Activated CD4-positive, alpha-beta memory T cell treated with anti-CD3 and anti-CD28 coated beads, Interleukin-2, amount 10 ng/mL, durations not matched to agents 7 days and 5 days (primary cell): ENCODE data around the gene ABHD14A. TPM values are rescaled to one million over a fixed set of nuclear protein-coding genes. Genes with fewer than 3 reads are reported as not detected.

Source experiments
- CTCF ChIA-PET: fragments of 350-600 bp; sonication (Branson Sonifier 250); formaldehyde crosslinking; loops from one replicate; lab custom pipeline; 2021; ENCODE audit warnings: antibody characterized with exemption, inconsistent platforms; lab: Charles Lee
- POLR2A ChIA-PET: fragments of 350-600 bp; sonication (Branson Sonifier 250); formaldehyde crosslinking; loops from one replicate; lab custom pipeline; 2021; ENCODE audit warnings: antibody characterized with exemption; lab: Charles Lee
- DNase-seq: peaks from one replicate; pipeline ENCODE4 v3.0.0-alpha.2; 2020
- H3K27ac Mint-ChIP-seq: one replicate; pipeline ENCODE4 v1.8.0; 2021; ENCODE audit warnings: mild to moderate bottlenecking, mixed read lengths
- H3K27me3 Mint-ChIP-seq: one replicate; pipeline ENCODE4 v1.8.0; 2021; ENCODE audit warnings: mixed read lengths
- H3K36me3 Mint-ChIP-seq: one replicate; pipeline ENCODE4 v1.8.0; 2021; ENCODE audit warnings: low read depth, mixed read lengths
- H3K4me1 Mint-ChIP-seq: one replicate; pipeline ENCODE4 v1.8.0; 2021; ENCODE audit warnings: mixed read lengths
- H3K4me3 Mint-ChIP-seq: one replicate; pipeline ENCODE4 v1.8.0; 2021; ENCODE audit warnings: mild to moderate bottlenecking, mixed read lengths
- H3K9me3 Mint-ChIP-seq: one replicate; pipeline ENCODE4 v1.8.0; 2021; ENCODE audit warnings: mixed read lengths
- total RNA-seq, 2 experiments: library from RNA; stranded (reverse); gene quantifications; one replicate each; pipeline ENCODE4 v1.2.3, GENCODE V29; 2021

Gene ABHD14A
- total RNA-seq, 2 experiments from 2014 or later, result 10.8 to 13.3 TPM

DNA sequence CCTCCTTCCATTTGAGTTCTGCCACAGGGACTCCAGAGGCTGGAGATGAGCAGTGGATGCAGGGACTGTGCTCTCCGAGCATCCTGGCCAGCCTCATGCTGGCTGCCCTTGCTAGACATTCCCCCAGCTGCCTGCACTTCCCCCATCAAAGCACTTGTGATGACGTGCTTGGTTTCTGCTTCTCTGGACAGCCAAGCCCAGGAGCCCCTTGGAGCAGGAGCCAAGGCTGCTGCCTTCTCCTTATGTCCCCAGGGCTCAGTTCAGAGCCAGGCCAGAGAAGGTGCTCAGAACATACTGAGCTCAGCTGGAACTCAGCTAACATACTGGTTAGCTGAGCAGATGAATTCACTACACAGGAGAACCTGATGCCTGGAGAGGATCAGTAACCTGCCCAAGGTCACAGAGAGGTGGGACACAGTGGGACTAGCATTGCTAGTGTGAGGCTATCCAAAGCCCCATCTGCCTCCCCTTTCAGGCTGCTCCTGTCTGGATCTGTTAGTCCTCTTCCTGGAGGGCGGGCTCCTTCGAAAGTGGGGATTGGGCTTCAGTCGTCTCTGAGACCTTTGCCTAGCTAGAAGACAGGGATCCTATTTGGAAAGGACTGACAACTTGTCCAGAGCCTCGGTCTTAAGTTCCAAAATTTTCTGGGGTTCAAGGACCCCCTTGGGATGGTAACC is 11.9 kb upstream of the ABHD14A start:
- POLR2A ChIA-PET, result interaction anchor here (1.1 kb wide), 1 partner anchor 11 kb away, joined by 3 read pairs; the partner anchor contains the start of gene ABHD14B
- no peak overlapping the region for H3K4me3 Mint-ChIP-seq
- peaks cover 3% of the 10 kb centered on the region for H3K36me3 Mint-ChIP-seq
- peaks cover 15% of the 10 kb centered on the region for H3K4me1 Mint-ChIP-seq
- H3K9me3 Mint-ChIP-seq, result no peaks in the 10 kb centered on the region
- no peak for DNase-seq
- CTCF ChIA-PET, result interaction anchor here (1.2 to 1.6 kb wide), 3 partner anchors 10 to 22 kb away, joined by 5 to 6 read pairs (median 5); partner anchors contain the start of genes ACY1 and RRP9
- H3K27ac Mint-ChIP-seq, result no peak overlapping the region
- H3K27me3 Mint-ChIP-seq, result peaks cover 13% of the 10 kb centered on the region

GRCh38 chr3:51963951-51964451 is 10.9 kb upstream of the ABHD14A start:
- H3K27me3 Mint-ChIP-seq, result peaks cover 13% of the 10 kb centered on the region
- no peaks in the 10 kb centered on the region for H3K36me3 Mint-ChIP-seq
- no peak for DNase-seq

DNA sequence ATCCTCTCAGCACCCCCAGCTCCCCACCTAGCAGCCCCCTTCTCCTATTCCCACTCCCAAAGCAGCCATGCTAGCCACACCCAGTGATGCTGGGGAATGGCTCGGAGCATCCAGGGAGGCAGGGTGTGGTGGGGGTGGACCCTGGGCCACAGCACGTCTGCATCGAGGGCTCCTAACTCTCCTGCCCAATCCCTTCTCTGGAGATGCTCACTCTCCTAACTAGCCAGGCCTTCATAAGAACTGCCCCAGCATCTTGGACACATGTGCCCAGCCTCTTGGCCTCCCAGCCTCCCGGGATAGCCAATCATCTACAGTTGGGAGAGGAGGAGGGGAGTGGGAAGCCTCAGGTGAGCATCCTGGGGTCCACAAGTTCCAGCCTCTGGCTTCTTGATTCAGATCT is 10.3 kb upstream of the ABHD14A start:
- DNase-seq, result no peak
- Mint-ChIP-seq H3K4me3 (no peak overlapping the region), H3K36me3 (no peaks in the 10 kb centered on the region), H3K4me1 (peaks cover 26% of the 10 kb centered on the region), H3K9me3 (no peaks in the 10 kb centered on the region), H3K27ac (no peak overlapping the region), H3K27me3 (peaks cover 13% of the 10 kb centered on the region)
- ChIA-PET POLR2A (interaction anchor here (0.9 to 2.0 kb wide), 4 partner anchors 9 to 91 kb away, joined by 3 to 8 read pairs (median 5); partner anchors contain the start of genes ABHD14A, ABHD14B, ACY1 and GPR62), CTCF (interaction anchor here (1.0 kb wide), 1 partner anchor 9 kb away, joined by 4 read pairs; the partner anchor contains the start of gene ABHD14B)

More at GRCh38 chr3:51963951-51964451, 10.9 kb upstream of the ABHD14A start:
- no peaks in the 10 kb centered on the region for H3K9me3 Mint-ChIP-seq
- H3K27ac Mint-ChIP-seq, result no peak overlapping the region
- ChIA-PET CTCF (interaction anchor here (1.0 to 1.6 kb wide), 3 partner anchors 10 to 23 kb away, joined by 4 to 5 read pairs (median 5); partner anchors contain the start of genes ABHD14B, ACY1 and RRP9), POLR2A (interaction anchor here (1.1 kb wide), 1 partner anchor 10 kb away, joined by 3 read pairs; the partner anchor contains the start of gene ABHD14B)
- peaks cover 24% of the 10 kb centered on the region for H3K4me1 Mint-ChIP-seq
- no peak overlapping the region for H3K4me3 Mint-ChIP-seq

GRCh38 chr3:51966016-51966415 is 8.8 kb upstream of the ABHD14A start:
- ChIA-PET POLR2A (interaction anchor here (0.7 to 2.0 kb wide), 4 partner anchors 8 to 30 kb away, joined by 3 to 8 read pairs (median 4); partner anchors contain the start of genes ABHD14A, ABHD14B, ACY1 and RPL29), CTCF (interaction anchor here (1.0 kb wide), 1 partner anchor 24 kb away, joined by 3 read pairs; the partner anchor contains the start of gene RRP9)
- H3K4me1 Mint-ChIP-seq, result peaks cover 28% of the 10 kb centered on the region
- H3K27ac Mint-ChIP-seq, result no peak overlapping the region
- H3K4me3 Mint-ChIP-seq, result peak overlapping the region; percentile 79
- H3K27me3 Mint-ChIP-seq, result peaks cover 13% of the 10 kb centered on the region
- no peaks in the 10 kb centered on the region for H3K36me3 Mint-ChIP-seq
- DNase-seq, result no peak
- no peaks in the 10 kb centered on the region for H3K9me3 Mint-ChIP-seq

- no peak for DNase-seq
- ChIA-PET POLR2A (interaction anchor here (0.7 to 1.5 kb wide), 3 partner anchors 20 to 29 kb away, joined by 3 read pairs; partner anchors contain the start of gene RPL29), CTCF (interaction anchor here (1.6 kb wide), 1 partner anchor 24 kb away, joined by 4 read pairs; no protein-coding TSS in a partner anchor)
These were observed 8.4 kb upstream of the ABHD14A start for GRCh38 chr3:51966486-51966885.

GRCh38 chr3:51966922-51967383 is 7.9 kb upstream of the ABHD14A start:
- Mint-ChIP-seq H3K27me3 (peaks cover 9% of the 10 kb centered on the region), H3K4me3 (peak overlapping the region; percentile 79), H3K27ac (peak overlapping the region; percentile 23), H3K36me3 (no peaks in the 10 kb centered on the region), H3K9me3 (no peaks in the 10 kb centered on the region), H3K4me1 (peaks cover 31% of the 10 kb centered on the region)
- no peak for DNase-seq
- ChIA-PET POLR2A (interaction anchor here (0.7 to 1.0 kb wide), 2 partner anchors 20 to 29 kb away, joined by 3 read pairs; partner anchors contain the start of gene RPL29), CTCF (interaction anchor here (1.6 kb wide), 1 partner anchor 24 kb away, joined by 4 read pairs; no protein-coding TSS in a partner anchor)

More at GRCh38 chr3:51966486-51966885, 8.4 kb upstream of the ABHD14A start:
- Mint-ChIP-seq H3K27ac (peak overlapping the region; percentile 23), H3K9me3 (no peaks in the 10 kb centered on the region), H3K27me3 (peaks cover 11% of the 10 kb centered on the region), H3K36me3 (no peaks in the 10 kb centered on the region), H3K4me3 (peak overlapping the region; percentile 79), H3K4me1 (peaks cover 31% of the 10 kb centered on the region)

- H3K4me3 Mint-ChIP-seq, result peak within 1 kb of the TSS; percentile 80
- ChIA-PET CTCF (interaction anchor here (1.6 kb wide), 1 partner anchor 25 kb away, joined by 4 read pairs; no protein-coding TSS in a partner anchor), POLR2A (interaction anchor here (0.7 to 2.6 kb wide), 5 partner anchors 15 to 28 kb away, joined by 3 to 10 read pairs (median 3); partner anchors contain the start of genes ACY1, PARP3, RPL29 and RRP9)
- peak; percentile 48 for DNase-seq
- H3K27ac Mint-ChIP-seq, result peak within 1 kb of the TSS; percentile 61
- H3K36me3 Mint-ChIP-seq, result no peaks in the 10 kb centered on the region
- peaks cover 33% of the 10 kb centered on the region for H3K4me1 Mint-ChIP-seq
- no peaks in the 10 kb centered on the region for H3K9me3 Mint-ChIP-seq
- peaks cover 8% of the 10 kb centered on the region for H3K27me3 Mint-ChIP-seq
These were observed 7.3 kb upstream of the ABHD14A start, which contains the start of gene PCBP4 for GRCh38 chr3:51967384-51968169. Gene PCBP4 (minus strand): TSS chr3:51967454. CDS start chr3:51961240, 6,214 bp downstream.

- CTCF ChIA-PET, result no interaction called here
- peaks cover 5% of the 10 kb centered on the region for H3K27me3 Mint-ChIP-seq
- POLR2A ChIA-PET, result interaction anchor here (1.0 to 2.6 kb wide), 5 partner anchors 15 to 180 kb away, joined by 3 to 10 read pairs (median 5); partner anchors contain the start of genes ACY1, PARP3, RPL29 and RRP9
- peak overlapping the region; percentile 80 for H3K4me3 Mint-ChIP-seq
- no peaks in the 10 kb centered on the region for H3K36me3 Mint-ChIP-seq
- H3K9me3 Mint-ChIP-seq, result no peaks in the 10 kb centered on the region
- H3K27ac Mint-ChIP-seq, result no peak overlapping the region
- H3K4me1 Mint-ChIP-seq, result peaks cover 34% of the 10 kb centered on the region
- no peak for DNase-seq
These were observed 6.6 kb upstream of the ABHD14A start for GRCh38 chr3:51968170-51968775.

GRCh38 chr3:51968883-51969678 is 5.8 kb upstream of the ABHD14A start:
- peaks cover 41% of the 10 kb centered on the region for H3K4me1 Mint-ChIP-seq
- DNase-seq, result no peak
- ChIA-PET POLR2A (interaction anchor here (1.0 to 2.6 kb wide), 5 partner anchors 14 to 294 kb away, joined by 3 to 10 read pairs (median 5); partner anchors contain the start of genes ACY1, PARP3 and RRP9), CTCF (interaction anchor here (0.9 to 1.0 kb wide), 3 partner anchors 16 to 27 kb away, joined by 3 to 4 read pairs (median 3); partner anchors contain the start of genes PARP3 and RPL29)
- H3K4me3 Mint-ChIP-seq, result peak overlapping the region; percentile 57
- peaks cover 5% of the 10 kb centered on the region for H3K27me3 Mint-ChIP-seq
- no peaks in the 10 kb centered on the region for H3K9me3 Mint-ChIP-seq
- H3K36me3 Mint-ChIP-seq, result peaks cover 4% of the 10 kb centered on the region
- no peak overlapping the region for H3K27ac Mint-ChIP-seq

GRCh38 chr3:51969841-51970240 is 5.0 kb upstream of the ABHD14A start:
- peaks cover 4% of the 10 kb centered on the region for H3K36me3 Mint-ChIP-seq
- ChIA-PET POLR2A (interaction anchor here (1.0 to 2.6 kb wide), 3 partner anchors 13 to 295 kb away, joined by 3 to 10 read pairs (median 10); partner anchors contain the start of genes ACY1, PARP3 and RRP9), CTCF (interaction anchor here (0.9 to 1.0 kb wide), 3 partner anchors 15 to 27 kb away, joined by 3 to 4 read pairs (median 3); partner anchors contain the start of genes PARP3 and RPL29)
- H3K27ac Mint-ChIP-seq, result no peak overlapping the region
- peaks cover 5% of the 10 kb centered on the region for H3K27me3 Mint-ChIP-seq
- peaks cover 47% of the 10 kb centered on the region for H3K4me1 Mint-ChIP-seq
- no peak for DNase-seq
- no peaks in the 10 kb centered on the region for H3K9me3 Mint-ChIP-seq
- H3K4me3 Mint-ChIP-seq, result no peak overlapping the region
